OCI-LY1 (cell line): ENCODE results near the gene PCDHGA11.

Experiments used
- H2AFZ ChIP-seq: fragments of 200-600 bp; sonication (generic), shearing (Covaris generic); 2 replicates; pipeline ENCODE4 v1.6.0; 2014; ENCODE audit warnings: antibody characterized with exemption, mild to moderate bottlenecking, low read length
- H3F3A ChIP-seq: fragments of 200-600 bp; sonication (generic), shearing (Covaris generic); 2 replicates; pipeline ENCODE4 v1.6.0; 2014; ENCODE audit warnings: mild to moderate bottlenecking, antibody characterized with exemption, low read length, moderate library complexity; ENCODE audit not compliant: insufficient read depth
- H3K27ac ChIP-seq: fragments of 200-600 bp; sonication (generic); 2 replicates; pipeline ENCODE4 v1.5.1; 2014; ENCODE audit warnings: low read length, mixed run types, mild to moderate bottlenecking, low read depth; ENCODE audit not compliant: poor library complexity, severe bottlenecking
- H3K27me3 ChIP-seq: fragments of 200-600 bp; sonication (generic); 2 replicates; pipeline ENCODE4 v1.6.0; 2014; ENCODE audit warnings: antibody characterized with exemption, mild to moderate bottlenecking, low read length, moderate library complexity; ENCODE audit not compliant: insufficient read depth
- H3K36me3 ChIP-seq: fragments of 200-600 bp; sonication (generic); 2 replicates; pipeline ENCODE4 v1.6.1; 2014; ENCODE audit warnings: mild to moderate bottlenecking, antibody characterized with exemption, low read length, moderate library complexity, mixed read lengths; ENCODE audit not compliant: insufficient read depth
- H3K4me1 ChIP-seq: fragments of 200-600 bp; sonication (generic); 2 replicates; pipeline ENCODE4 v1.5.1; 2014; ENCODE audit warnings: mild to moderate bottlenecking, low read length, moderate library complexity; ENCODE audit not compliant: insufficient read depth, severe bottlenecking
- H3K4me2 ChIP-seq: fragments of 200-600 bp; sonication (generic), shearing (Covaris generic); 2 replicates; pipeline ENCODE4 v1.6.1; 2014; ENCODE audit warnings: low read length
- H3K4me3 ChIP-seq: fragments of 200-600 bp; sonication (generic); 2 replicates; pipeline ENCODE4 v1.5.1; 2014; ENCODE audit warnings: low read length, low read depth, mild to moderate bottlenecking, mixed read lengths; ENCODE audit not compliant: poor library complexity, severe bottlenecking
- H3K79me2 ChIP-seq: fragments of 200-600 bp; shearing (Covaris generic); 2 replicates; pipeline ENCODE4 v1.6.1; 2016; ENCODE audit warnings: mixed run types, low read length, mixed read lengths; ENCODE audit not compliant: insufficient read depth
- H3K9ac ChIP-seq: fragments of 200-600 bp; sonication (generic), shearing (Covaris generic); 2 replicates; pipeline ENCODE4 v1.6.1; 2014; ENCODE audit warnings: mild to moderate bottlenecking, low read length, mixed read lengths
- H3K9me2 ChIP-seq: fragments of 200-600 bp; sonication (generic), shearing (Covaris generic); 2 replicates; pipeline ENCODE4 v1.6.1; 2014; ENCODE audit warnings: low read depth, mild to moderate bottlenecking, low read length, mixed read lengths
- H3K9me3 ChIP-seq: fragments of 200-600 bp; shearing (Covaris generic); 2 replicates; pipeline ENCODE4 v1.6.1; 2014; ENCODE audit warnings: low read length, mixed read lengths
- H4K20me1 ChIP-seq: fragments of 200-600 bp; sonication (generic), shearing (Covaris generic); 2 replicates; pipeline ENCODE4 v1.6.0; 2016; ENCODE audit warnings: mild to moderate bottlenecking, low read length; ENCODE audit not compliant: insufficient read depth
- EZH2 ChIP-seq: fragments of 200-600 bp; sonication (generic), shearing (Covaris generic); IDR thresholded peaks from 2 replicates; pipeline ENCODE4 v1.8.0; 2017; ENCODE audit warnings: borderline replicate concordance, mixed run types, mild to moderate bottlenecking, antibody characterized with exemption, low read length, moderate library complexity, mixed read lengths
- TF ChIP-seq, protein P1 (sequence below): fragments of 200-600 bp; sonication (generic), shearing (Covaris generic); IDR thresholded peaks from 2 replicates; pipeline ENCODE4 v1.5.1; 2017; ENCODE audit warnings: mild to moderate bottlenecking, antibody characterized with exemption, low read length, moderate library complexity, mixed read lengths

PCDHGA11 gene

DNA sequence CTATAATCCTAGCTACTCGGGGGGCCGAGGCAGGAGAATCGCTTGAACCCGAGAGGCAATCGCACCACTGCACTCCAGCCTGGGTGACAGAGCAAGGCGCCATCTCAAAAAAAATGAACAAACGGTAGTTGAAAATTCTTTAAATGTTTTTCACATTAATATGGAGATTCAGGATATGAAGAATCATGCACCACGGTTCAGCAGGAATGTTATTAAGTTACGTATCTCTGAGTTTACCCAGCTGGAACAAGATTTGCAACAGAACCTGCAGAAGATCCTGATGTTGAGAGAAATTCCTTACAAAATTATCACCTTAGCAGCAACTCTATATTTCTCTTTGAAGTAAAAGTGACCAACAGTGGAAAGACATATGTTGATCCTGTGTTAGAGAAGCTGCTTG lies 19.5 kb downstream of the PCDHGA11 start:
- no peak overlapping the region for H3K4me2 ChIP-seq
- H2AFZ ChIP-seq = no peak overlapping the region
- no peaks in the 10 kb centered on the region for H3K27me3 ChIP-seq
- no peak overlapping the region for H3K4me3 ChIP-seq
- H3K27ac ChIP-seq = no peak overlapping the region
- no peaks in the 10 kb centered on the region for H3K9me2 ChIP-seq
- TF ChIP-seq, protein P1, sequence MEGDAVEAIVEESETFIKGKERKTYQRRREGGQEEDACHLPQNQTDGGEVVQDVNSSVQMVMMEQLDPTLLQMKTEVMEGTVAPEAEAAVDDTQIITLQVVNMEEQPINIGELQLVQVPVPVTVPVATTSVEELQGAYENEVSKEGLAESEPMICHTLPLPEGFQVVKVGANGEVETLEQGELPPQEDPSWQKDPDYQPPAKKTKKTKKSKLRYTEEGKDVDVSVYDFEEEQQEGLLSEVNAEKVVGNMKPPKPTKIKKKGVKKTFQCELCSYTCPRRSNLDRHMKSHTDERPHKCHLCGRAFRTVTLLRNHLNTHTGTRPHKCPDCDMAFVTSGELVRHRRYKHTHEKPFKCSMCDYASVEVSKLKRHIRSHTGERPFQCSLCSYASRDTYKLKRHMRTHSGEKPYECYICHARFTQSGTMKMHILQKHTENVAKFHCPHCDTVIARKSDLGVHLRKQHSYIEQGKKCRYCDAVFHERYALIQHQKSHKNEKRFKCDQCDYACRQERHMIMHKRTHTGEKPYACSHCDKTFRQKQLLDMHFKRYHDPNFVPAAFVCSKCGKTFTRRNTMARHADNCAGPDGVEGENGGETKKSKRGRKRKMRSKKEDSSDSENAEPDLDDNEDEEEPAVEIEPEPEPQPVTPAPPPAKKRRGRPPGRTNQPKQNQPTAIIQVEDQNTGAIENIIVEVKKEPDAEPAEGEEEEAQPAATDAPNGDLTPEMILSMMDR = no peak
- no peak for TF ChIP-seq EZH2
- H3K36me3 ChIP-seq = no peaks in the 10 kb centered on the region
- no peaks in the 10 kb centered on the region for H3K79me2 ChIP-seq
- peaks cover 6% of the 10 kb centered on the region; the same call in 1 of the 2 replicates for H3K9me3 ChIP-seq
- no peaks in the 10 kb centered on the region for H4K20me1 ChIP-seq
- no peak overlapping the region for H3K9ac ChIP-seq
- no peaks in the 10 kb centered on the region for H3K4me1 ChIP-seq
- no peaks in the 10 kb centered on the region for H3F3A ChIP-seq

DNA sequence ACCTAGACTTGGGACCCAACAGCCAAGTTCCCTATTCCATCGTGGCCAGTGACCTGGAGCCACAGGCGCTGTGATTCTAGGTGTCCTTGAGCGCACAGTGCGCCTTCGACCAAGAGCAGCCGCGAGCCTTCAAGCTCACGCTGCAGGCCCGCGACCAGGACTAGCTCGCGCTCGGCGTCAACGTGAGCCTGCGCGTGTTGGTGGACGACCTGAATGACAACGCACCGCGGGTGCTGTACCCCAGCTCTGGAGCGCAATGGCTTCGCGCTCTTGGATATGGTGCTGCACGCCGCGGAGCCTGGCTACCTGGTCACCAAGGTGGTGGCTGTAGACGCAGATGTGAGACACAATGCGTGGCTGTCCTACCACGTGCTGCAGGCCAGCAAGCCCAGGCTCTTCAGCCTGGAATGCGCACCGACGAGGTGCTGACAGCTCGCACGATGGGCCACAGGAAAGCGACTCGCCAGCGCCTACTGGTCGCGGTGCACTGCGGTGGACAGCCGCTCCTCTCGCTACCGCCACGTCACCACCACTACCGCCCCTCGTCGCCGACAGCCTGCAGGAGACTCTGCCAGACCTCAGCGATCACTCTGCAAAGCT lies 20.8 kb downstream of the PCDHGA11 start:
- no peak overlapping the region for H2AFZ ChIP-seq
- no peaks in the 10 kb centered on the region for H3K36me3 ChIP-seq
- no peak overlapping the region for H3K4me2 ChIP-seq
- no peaks in the 10 kb centered on the region for H3K9me2 ChIP-seq
- TF ChIP-seq EZH2 = no peak
- TF ChIP-seq, protein P1 = no peak
- no peak overlapping the region for H3K4me3 ChIP-seq
- no peaks in the 10 kb centered on the region for H3K4me1 ChIP-seq
- no peaks in the 10 kb centered on the region for H3K9me3 ChIP-seq
- H3K9ac ChIP-seq = no peak overlapping the region
- H3K27ac ChIP-seq = no peak overlapping the region
- no peaks in the 10 kb centered on the region for H3K27me3 ChIP-seq
- H4K20me1 ChIP-seq = no peaks in the 10 kb centered on the region
- no peaks in the 10 kb centered on the region for H3K79me2 ChIP-seq
- no peaks in the 10 kb centered on the region for H3F3A ChIP-seq

DNA sequence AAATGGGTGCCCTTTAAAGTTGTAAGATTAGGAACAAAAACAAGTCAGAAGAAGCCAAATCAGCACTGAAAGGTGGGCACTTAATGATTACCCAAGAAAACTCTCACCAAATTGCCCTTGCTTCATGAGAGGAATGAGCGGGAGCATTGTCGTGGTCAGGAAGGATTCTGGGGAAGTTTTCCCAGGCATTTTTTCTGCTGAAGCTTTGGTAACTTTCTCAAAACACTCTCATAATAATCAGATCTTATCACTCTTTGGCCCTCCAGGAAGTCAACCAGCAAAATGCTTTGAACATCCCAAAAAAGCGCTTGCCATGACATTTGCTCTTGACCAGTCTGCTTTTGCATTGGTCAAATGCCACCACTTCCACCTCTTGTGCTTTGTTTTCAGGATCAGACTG lies 44.5 kb downstream of the PCDHGA11 start:
- TF ChIP-seq, protein P1 = no peak
- no peak for TF ChIP-seq EZH2
- no peaks in the 10 kb centered on the region for H3K9me2 ChIP-seq
- no peak overlapping the region for H2AFZ ChIP-seq
- no peak overlapping the region for H3K4me3 ChIP-seq
- no peaks in the 10 kb centered on the region for H4K20me1 ChIP-seq
- H3K27ac ChIP-seq = no peak overlapping the region
- H3K79me2 ChIP-seq = no peaks in the 10 kb centered on the region
- H3K9ac ChIP-seq = no peak overlapping the region
- H3K27me3 ChIP-seq = no peaks in the 10 kb centered on the region
- no peaks in the 10 kb centered on the region for H3K36me3 ChIP-seq
- no peaks in the 10 kb centered on the region for H3K4me1 ChIP-seq
- no peaks in the 10 kb centered on the region for H3K9me3 ChIP-seq
- no peak overlapping the region for H3K4me2 ChIP-seq
- H3F3A ChIP-seq = no peaks in the 10 kb centered on the region
